ENCODE measurements around the gene SLIT3.

The SLIT3 gene

DNA sequence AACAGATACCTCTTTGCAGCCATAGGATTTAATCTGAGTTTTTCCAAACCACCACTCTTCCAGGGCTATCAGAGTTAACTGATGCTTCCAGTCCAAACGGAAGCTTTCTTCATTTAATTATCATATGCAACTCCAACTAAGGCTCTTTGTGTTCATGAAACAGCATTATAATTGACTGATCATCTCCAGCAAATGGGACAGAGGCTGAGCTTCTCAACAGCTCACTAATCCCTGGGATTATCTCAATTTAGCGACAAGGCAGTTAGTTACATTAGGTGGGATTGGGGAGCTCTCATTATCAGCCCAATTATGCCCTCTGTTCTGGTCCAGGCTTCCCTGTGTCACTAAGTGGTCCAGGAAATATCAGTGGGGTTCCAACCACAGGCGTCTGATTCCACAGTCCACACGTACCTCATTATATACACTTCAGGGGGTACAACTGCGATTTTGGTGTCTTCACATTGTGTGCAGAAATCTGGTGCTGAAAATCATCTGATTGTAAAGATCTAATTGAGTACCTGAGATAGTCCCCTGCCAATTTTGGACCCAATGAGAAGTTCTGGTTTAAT is 408.2 kb downstream of the SLIT3 start:
- DNase-seq (ENCODE audit: low read depth, low spot score), result no peak

DNA sequence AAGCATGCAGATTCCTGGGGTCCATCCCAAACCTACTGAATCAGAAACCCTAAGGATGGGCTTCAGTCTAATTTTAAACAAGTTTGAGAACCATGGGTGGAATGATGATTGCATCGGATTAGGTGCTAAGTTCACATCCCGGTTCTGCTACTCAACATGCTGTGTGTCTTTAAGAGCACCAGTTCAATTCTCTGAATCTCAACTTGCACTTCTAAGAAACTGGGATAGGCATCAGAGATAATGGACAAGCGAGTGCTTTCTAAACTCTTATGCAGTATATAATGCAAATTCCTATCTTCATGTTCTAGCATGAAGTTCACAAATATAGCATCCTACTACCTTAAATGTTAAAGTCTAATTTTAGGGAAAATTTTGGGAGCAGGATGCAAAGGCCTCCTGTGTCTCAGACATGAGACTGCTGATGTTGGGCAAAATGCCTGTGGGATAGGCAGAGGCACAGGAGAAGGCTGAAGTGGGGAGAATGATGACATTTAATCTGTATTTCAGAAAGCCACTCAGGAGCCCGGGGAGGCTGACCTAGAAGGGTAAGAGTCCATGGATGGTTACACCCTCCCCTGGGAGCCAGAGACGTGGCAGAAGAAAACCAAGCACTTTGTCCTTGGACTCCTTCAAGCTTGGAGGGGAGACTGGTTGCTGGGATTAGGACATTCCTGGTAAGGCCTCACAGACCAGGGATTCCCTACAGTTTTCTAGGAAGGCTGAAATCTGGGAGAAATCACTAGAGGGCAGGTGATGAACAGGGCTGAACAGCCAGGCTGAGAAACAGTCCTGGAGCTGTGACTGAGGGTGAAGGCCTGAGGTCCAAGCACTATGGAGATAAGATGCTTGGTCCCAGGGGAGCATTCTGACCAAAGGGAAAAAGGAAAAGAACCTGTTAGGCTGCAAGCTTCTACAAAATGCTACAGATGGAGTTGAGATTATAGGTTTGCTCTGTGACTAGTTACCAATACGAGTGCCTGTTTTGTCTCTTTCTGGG is 409.8 kb downstream of the SLIT3 start:
- no peak for DNase-seq (ENCODE audit: low read depth, low spot score)

DNA sequence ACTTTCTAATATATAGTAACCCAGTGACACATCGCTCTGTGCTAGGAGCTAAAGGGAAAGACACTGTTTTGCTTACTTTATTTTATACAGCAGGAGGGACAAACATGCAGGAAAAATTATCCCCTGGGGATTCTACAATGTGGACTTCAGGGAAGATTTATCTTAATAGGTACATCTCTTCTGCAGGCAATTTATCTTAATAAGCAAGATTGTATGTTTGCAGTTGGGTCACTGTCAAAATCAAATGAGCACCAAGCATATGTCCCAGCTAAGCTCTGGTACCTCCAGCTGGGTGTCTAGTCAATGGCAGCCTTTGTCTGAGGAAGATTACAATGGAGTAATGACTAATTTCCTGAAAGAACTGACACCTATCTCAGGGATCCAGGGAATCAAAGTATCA is 411.9 kb downstream of the SLIT3 start:
- DNase-seq (ENCODE audit: low read depth, low spot score), result no peak

DNA sequence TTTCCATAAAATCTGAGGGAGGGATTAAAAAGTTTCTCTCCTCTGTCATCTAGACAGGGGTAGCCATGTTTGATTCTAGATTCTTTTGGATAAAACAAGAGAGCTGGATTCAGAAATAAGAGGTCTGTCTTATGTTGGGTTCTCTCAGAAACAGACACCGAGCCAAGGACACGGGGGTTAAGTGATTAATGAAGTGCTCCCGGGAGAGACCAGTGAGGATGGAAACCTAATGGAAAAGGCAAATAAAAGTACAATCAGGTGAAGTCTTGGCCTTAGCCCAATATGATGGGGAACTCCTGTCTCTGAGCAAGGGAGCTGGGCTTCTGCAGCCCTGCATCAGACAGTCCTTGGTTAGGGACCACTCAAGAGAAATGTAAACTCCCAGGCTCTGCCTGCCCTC is 413.0 kb downstream of the SLIT3 start:
- no peak for DNase-seq (ENCODE audit: low read depth, low spot score)

DNA sequence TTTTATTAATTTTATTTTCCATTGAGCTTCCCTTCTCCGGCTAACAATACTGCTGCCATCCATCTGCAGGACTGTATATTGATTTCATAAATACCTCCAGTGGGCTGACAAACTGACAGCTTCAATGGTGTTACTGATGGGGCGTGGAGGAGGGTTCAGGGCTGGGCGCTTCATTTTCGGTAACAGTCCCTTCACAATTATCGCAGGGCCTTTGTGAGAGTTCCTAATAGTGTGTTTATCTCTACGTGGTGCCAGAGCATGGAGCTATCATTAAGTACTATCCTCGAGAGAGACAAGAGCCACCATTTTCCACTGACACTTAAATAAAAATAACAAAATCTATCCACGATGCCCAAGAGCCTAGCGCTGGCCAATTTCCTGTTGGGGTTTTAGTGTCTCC is 414.8 kb downstream of the SLIT3 start:
- DNase-seq (ENCODE audit: low read depth, low spot score), result no peak

DNA sequence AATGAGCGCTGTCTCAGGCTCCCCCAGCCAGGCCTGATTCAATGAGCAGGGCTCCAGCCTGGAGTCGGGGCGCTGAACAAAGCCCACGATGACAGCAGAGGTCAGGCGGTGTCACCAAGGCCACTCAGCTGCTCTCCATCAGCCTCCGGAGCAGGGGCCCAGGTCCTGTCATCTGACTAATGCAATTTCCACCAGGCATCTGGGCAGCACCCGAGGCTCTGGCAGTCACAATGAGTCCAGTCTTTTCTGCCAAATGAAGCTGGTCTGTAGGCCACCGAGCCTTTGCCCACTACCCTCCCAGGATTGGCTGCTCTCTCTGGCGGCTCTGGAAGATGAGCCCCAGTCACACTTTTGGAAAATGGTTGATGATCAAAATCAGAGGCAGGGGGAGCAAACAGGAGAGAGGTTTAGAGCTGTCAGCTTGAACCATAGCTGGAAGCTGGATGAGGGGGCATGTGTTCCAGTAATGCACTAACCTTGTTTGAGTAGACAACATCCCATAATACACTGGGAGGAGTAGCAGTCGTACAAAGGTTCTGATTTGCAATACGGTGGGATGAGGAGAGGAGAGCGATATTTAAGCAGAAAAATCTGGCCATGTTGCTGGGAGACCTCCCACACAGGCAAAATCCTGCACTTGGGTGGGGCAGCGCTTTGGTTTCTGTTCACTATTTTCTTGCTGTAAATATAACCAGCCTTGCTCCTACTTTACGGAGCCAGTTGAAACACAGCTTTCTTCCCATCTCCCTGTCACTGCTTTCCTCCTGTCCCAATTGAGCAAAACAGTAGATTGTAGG is 415.4 kb downstream of the SLIT3 start:
- DNase-seq (ENCODE audit: low read depth, low spot score), result no peak

DNA sequence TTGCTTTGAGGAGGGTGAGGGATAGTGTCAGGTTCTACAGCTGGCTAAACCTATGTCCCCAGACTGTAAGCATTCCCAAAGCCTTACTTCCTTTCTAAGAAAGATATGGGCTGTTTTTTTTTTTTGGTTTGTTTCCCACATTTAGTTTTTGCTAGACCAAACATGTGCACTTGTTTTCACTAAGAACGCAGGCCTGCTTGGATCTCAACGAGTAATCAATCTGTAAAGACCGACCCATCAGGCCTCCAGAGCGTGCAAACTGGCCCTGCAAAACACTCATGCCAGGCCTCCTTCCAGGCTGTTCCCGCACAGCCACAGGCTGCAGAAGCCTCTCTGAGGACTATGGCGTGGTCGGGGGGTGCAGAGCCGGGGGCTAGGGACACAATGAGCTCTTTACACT is 416.9 kb downstream of the SLIT3 start:
- DNase-seq (ENCODE audit: low read depth, low spot score), result no peak

DNA sequence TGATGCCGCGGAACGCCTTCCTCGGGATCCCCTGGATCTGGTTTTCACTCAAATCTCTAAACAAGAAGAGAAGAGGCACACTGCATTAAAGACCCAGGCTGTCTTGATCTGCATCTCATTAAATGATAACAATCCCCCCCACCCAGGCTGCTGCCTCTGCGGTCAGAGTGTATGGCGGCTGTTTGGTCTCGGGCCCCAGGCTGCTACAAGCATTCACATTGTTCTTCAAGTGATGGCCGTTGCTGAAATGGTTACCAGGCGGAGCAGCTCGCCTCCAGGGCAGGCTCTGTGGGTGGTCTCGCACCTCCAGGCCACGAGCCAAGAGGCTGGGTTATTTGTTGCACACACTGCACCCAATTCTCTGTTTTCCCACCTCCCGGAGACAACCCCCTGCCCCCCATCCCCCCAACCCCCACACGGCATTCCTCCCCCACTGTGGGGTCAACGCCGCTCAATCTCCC is 417.6 kb downstream of the SLIT3 start:
- peak; percentile 46 for DNase-seq (ENCODE audit: low read depth, low spot score)

DNA sequence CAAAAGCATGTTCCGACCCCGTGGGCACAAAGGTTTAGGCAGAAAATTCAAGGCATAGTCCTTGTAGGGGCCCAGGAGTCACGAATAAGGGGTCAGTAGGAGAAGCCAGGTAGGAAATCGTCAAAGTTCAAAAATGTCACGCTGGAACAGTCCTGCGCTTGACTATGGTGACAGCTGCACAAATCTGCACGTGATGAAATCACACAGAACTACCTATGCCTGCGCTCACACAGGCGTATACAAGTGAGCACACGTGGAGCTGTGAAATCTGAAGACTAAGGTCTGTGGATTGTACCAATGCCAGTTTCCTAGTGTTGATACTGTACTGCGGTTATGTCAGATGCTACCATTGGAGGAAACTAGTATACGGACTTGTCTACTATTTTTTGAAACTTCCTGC is 418.7 kb downstream of the SLIT3 start:
- no peak for DNase-seq (ENCODE audit: low read depth, low spot score)

DNA sequence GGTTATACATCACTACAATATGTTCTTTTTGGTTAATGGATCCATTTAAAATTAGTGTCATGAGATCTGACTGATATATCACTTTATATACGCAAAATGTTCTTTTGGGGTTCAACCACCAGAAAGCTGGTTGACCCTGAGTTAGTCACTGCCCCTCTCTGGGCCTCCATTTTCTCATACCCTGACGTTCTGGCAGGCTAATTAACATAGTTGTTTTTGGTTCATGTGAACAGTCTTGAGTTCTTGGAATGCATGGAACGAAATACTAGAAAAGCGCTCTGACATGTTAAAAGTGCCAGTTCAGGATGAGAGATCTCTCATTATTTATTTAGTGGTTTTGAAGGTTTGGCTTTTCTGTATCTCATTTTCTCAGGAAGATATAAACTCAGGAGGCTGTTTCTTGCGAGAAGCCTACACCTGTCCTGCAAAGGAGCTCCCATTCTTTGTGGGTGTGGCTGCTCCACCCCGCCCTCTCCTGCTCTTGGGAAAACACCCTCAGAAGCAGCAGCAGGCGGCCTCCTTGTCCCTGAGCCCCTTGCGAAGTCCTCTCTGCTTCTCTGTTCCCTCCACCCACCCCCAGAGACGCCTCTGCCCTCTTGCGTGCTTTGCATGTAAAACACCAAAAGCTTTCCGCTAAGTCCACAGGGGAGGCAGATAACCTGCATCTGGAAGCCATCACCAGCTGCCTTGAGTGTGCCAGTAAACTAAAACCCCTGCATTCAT is 419.4 kb downstream of the SLIT3 start:
- DNase-seq (ENCODE audit: low read depth, low spot score), result peak; percentile 26

DNA sequence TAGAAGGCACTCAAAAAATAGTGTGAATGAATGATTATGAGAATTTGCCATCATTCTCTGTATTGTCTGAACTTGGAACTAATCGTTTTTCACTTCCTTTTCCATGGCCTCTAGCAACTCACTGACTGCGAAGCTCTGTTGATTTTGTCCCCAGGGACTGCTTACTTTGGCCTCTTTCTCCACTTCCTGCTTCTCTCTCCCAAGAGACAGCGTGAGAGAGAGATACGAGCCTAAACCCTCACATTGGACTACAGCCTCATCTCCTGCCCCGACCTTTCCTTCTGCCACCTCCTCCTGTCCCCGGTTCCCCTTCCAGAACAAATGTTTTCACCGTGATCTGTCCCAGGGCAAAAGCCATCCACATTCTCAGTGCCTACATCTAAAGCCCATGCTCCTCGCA is 421.0 kb downstream of the SLIT3 start:
- DNase-seq (ENCODE audit: low read depth, low spot score), result no peak

DNA sequence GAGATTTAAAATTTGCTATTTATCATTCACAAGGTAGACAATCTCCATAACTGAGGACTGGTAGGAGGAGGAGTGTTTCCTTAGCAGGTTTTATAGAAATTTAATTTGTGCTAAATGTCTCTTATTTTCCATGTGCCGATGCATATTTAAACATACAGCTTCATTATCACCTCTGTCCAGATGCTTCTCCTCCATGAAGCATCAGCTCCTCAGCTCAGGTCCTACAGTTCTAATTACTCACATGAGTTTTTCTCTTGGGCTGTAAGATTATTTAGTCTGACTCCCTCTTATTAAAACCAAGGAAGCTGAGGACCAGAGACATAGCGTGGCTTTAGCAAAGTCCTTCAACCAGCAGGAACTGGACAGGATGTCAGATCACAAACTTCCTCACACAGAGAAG is 421.6 kb downstream of the SLIT3 start:
- no peak for DNase-seq (ENCODE audit: low read depth, low spot score)

DNA sequence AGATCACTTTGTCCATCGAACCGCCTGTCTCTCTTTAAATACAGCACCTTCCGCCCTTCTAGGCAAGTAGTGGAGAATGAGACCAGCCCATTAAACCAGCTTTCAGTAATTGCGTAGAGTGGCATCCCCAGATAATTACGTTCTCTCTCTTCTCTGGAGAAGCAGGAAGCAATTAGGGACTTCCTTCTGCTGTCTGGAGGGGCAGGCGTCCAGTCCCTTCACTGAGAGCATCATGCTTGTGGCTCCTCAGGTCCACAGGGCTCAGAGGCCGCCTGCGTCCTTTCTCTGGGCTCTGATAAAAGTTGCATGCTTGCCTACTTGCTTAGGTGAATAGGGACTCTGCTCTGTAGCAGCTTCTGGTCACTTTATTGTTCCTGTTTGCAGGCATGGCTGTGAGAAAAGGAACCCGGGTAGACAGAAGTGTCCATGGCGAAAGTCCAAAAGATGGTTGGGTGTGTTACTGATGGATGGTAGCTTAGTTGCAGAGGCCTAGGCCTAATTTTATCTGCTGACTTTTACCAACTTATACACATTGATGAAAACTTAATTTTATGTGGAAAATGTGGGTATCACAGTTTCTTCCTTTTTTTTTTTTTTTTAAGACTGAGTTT is 422.7 kb downstream of the SLIT3 start:
- no peak for DNase-seq (ENCODE audit: low read depth, low spot score)

DNA sequence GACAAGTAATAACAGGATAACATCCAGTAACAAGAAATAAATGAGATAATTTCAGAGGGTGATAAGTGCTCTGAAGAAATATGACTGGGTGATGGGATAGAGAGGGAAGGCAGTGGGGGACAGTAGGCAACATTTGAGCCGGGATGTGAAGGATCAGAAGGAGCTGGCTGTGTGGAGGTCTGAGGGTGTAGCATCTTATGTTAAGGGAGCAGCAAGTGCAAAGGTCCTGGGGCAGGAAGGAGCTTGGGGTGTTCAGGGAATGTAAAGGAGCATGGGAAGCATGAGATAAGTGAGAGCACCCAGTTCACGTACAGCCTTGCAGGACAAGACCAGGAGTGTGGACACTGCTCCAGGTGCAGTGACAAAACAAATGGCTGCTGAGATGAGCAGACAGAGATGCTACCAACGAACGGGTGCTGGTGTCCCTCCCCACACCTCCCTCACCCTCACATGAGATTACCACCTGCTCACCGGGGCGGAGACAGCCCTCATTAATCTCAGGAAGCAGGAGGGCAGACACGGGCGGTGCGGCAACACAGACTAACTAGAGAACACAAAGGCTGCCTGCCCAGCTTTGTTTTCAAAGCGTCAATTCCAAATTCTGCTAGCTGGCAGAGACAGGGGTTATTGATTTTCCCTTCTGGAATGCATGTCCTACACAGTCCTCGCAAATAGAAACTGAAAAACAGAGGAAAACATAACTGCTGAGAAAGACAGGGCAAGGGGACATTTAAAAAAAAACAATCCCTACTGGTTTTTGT is 423.6 kb downstream of the SLIT3 start:
- no peak for DNase-seq (ENCODE audit: low read depth, low spot score)

DNA sequence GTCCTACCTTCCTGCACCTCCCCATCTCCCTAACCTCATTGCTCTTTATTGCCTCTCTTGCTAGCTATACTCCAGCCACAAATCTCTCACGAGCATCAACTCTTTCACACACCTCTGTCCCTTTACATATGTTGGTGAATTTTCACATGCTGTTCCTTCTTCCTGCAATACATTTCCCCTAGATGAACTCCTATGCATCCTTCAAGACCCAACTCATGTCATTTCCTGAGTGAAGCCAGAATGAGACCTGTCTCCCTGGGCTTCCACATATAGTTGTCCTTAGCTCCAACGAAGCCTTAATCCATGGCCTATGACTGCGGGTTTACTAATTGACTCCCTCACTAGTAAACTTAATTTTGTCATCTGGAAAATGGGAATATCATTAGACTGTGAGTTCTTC is 424.5 kb downstream of the SLIT3 start:
- DNase-seq (ENCODE audit: low read depth, low spot score), result no peak

DNA sequence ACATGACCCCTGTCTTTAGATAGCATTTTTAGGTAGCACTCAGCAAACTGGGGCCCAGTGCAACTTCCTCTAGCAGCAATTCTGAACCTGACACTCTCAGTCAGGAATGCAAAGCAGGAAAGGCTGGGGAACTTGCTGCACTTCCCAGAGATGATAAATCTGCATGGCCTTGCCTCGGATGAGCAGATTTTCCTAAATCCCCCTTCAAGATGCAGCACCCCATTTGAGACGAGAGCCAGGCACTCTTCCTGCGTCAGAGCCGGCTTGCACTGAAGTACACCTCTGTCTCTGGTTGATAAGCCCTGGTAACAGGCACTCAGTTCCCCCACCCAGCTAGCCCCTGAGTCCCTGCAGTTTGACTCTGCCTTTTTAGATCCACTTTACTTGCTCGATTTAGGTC is 425.1 kb downstream of the SLIT3 start:
- no peak for DNase-seq (ENCODE audit: low read depth, low spot score)

DNA sequence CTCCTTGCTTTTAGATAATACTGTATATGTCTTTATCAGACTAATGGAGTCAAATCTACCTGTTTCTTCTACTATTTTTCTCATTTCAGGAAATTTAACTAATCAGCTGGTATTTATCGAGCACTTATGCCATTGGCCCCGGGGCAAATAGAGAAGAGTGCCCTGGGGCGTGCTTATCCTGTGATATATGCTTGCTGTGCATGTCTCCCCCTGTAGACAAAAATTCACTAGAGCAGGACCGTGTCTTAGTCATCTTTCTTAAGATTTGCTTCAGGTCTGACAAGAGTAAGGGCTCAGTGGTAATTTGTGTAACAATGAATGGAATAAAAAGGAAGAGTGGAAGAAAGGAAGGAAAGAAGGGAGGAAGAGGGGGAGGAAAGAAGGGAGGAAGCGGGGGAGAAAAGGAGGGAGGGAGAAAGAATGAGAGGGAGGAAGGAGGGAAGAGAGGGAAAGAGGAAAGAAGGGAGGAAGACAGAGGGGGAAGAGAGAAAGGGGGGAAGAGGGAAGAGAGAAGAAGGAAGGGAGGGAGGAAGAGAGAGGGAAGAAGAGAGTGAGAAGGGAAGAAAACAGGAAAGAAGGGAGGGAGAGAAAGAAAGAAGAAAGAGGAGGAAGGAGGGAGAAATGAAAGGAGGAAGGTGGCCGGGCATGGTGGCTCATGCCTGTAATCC is 426.1 kb downstream of the SLIT3 start:
- peak; percentile 29 for DNase-seq (ENCODE audit: low read depth, low spot score)

DNA sequence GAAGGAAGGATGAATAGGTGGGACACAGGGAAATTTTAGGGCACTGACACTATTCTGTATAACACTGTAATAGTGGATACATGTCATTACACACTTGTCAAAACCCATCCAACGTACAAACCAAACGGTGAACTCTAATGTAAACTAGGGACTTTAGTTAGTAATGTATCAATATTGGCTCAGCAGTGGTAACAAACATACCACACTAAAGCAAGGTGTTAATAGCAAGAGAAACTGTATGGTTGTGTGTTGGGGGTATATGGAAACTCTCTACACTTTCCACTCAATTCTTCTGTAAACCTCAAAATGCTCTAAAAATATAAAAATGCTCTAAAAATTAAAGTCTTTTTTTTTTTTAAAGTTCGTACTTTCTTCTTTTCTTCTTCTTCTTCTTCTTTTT is 428.7 kb downstream of the SLIT3 start:
- DNase-seq (ENCODE audit: low read depth, low spot score), result no peak

DNA sequence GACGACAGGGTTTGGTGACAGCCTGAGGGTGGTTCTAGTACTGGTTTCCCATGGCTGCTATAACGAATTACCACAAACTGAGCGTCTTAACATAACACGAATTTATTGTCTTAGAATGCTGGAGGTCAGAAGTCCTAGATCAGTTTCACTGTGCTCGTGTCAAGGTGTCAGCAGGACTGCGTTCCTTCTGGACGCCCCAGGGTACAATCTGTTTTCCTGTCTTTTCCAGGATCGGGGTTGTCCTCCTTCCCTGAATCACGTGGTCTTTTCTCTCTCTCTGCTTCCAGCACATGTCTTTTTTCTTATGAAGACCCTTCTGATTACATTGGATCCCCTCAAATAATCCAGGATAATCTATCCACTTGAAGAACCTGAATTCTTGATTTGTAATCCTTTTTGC is 430.0 kb downstream of the SLIT3 start:
- no peak for DNase-seq (ENCODE audit: low read depth, low spot score)
